Measurements from ENCODE around the gene DNALI1.

- TF ChIP-seq POLR2A (IDR thresholded peaks at IDR 0.05) = no peak
- TF ChIP-seq, protein P1, sequence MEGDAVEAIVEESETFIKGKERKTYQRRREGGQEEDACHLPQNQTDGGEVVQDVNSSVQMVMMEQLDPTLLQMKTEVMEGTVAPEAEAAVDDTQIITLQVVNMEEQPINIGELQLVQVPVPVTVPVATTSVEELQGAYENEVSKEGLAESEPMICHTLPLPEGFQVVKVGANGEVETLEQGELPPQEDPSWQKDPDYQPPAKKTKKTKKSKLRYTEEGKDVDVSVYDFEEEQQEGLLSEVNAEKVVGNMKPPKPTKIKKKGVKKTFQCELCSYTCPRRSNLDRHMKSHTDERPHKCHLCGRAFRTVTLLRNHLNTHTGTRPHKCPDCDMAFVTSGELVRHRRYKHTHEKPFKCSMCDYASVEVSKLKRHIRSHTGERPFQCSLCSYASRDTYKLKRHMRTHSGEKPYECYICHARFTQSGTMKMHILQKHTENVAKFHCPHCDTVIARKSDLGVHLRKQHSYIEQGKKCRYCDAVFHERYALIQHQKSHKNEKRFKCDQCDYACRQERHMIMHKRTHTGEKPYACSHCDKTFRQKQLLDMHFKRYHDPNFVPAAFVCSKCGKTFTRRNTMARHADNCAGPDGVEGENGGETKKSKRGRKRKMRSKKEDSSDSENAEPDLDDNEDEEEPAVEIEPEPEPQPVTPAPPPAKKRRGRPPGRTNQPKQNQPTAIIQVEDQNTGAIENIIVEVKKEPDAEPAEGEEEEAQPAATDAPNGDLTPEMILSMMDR (IDR thresholded peaks at IDR 0.05 in 4 of 5, conservative IDR thresholded peaks at IDR 0.05 in 1 of 5) = no peak
These were observed at the start of gene DNALI1 for GRCh38 chr1:37556712-37557196.

Measured in gastrocnemius medialis (tissue), 4 donors.